HG03139 (cell line): ENCODE data around the gene TMEM184C.

Source experiments
- ATAC-seq: cut with Tn5 transposase; IDR thresholded peaks from one replicate; pipeline ENCODE4 v1.9.1; 2021; ENCODE audit not compliant: unreplicated experiment

The TMEM184C gene

GRCh38 chr4:147617173-147617840, at the start of gene TMEM184C:
Gene TMEM184C, plus strand, starts transcription at chr4:147617397. Its CDS starts 560 bp downstream, at chr4:147617957.
- peak; percentile 100 for ATAC-seq

GRCh38 chr4:147570616-147571015, 46.6 kb upstream of the TMEM184C start:
- ATAC-seq = no peak

DNA sequence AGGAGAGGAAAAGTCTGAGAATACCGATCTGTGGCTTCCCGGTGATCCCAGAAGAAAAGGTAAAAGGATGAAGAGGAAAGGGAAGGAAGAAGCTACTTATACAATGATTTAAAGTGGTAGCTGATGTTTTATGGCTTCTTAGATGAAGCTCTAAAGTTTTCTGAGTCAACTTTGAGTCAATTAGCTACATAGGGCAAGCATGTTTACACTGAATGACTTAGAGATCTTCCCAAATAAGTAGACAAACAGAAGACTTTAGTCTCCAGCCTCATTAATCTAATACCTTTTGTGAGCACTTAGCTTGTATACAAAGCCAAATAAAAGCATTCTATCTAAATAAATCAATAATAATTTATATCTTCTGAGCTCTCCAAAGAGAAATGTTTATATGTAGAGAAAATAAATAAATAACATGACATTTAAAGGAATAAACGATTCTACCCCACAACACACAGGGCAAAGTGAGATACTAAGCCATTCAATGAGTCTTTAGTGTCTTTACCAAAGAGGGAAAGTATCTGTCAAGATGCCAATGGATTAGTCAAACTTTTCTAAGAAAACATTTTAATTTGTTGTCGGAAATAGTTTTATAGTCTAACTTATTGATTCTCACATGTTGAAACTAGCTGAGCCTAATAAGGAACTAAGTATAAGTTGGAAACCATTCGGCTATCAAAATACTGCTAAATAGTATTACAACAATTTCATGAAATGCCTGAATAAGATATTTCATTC, 46.0 kb upstream of the TMEM184C start:
- ATAC-seq = no peak

DNA sequence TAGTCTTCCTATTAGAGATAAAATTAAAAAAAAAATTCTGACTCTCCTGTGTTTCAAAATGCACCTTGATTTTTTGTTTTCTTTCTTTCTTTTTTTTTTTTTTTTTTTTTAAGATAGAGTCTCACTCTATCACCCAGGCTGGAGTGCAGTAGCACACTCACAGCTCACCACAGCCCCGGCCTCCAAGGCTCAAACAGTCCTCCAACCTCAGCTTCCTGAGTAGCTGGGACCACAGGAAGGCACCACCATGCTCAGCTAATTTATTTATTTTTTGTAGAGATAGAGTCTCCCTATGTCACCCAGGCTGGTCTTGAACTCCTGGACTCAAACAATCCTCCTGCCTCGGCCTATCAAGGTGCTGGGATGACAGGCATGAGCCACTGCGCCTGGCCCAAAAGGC, 41.1 kb upstream of the TMEM184C start:
- ATAC-seq = no peak

- ATAC-seq = no peak
Measured at GRCh38 chr4:147578051-147578476, 39.1 kb upstream of the TMEM184C start.

- ATAC-seq = no peak
Measured at GRCh38 chr4:147578593-147578992, 38.6 kb upstream of the TMEM184C start.

DNA sequence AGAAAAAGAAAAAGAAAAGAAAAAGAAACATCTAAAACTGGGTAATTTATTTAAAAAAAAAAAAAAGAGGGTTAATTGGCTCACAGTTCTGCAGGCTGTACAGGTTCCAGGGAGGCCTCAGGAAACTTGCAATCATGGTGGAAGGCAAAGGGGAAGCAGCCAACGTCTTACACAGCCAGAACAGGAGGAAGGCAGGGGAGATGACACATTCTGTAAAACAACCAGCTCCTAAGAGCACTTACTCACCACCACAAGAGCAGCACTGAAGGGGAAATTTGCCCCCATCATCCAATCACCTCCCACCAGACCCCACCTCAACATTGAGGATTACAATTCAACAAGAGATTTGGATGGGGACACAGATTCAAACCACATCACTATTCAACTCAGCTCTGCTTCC, 36.8 kb upstream of the TMEM184C start:
- no peak for ATAC-seq

DNA sequence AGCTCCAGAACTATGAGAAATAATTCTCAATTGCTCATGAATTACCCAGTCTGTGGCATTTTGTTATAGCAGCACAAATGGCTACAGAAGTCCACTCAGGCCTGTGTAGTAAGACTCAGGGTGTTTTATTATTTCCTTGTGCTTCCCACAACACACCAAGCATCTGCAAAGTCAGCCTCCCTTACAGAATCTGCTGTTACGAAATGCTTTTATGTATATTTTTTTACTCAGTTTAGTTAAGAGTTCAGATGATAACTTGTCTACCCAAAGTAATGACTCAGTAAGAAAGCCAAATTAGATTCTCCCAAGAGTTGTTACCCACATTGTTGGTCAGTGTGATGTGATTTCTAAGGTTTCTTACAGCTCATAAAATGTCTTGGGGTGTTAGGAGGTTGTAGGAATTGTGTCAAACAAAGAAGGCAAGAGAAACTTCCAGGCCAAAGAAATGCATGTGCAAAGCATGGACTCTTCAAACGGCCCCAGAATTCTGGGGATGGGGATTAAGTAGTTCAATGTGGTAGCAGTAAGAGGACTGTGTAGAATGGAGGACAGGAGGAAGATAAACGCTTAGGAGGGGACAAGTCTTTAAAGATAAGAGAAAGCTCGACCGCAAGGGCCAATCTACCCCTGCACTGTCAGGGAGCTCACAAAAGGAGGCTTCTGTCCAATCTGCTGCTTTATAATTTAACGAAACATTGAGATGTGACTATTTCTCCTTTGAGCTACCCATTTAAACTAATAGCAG, 35.4 kb upstream of the TMEM184C start:
- ATAC-seq = no peak

- no peak for ATAC-seq
Measured at GRCh38 chr4:147582386-147583060, 34.7 kb upstream of the TMEM184C start.

- no peak for ATAC-seq
Measured at GRCh38 chr4:147583876-147584275, 33.3 kb upstream of the TMEM184C start.

- ATAC-seq = no peak
Measured at GRCh38 chr4:147586032-147586431, 31.2 kb upstream of the TMEM184C start.

GRCh38 chr4:147586637-147587036, 30.6 kb upstream of the TMEM184C start:
- no peak for ATAC-seq

- ATAC-seq = no peak
Measured at GRCh38 chr4:147587041-147587440, 30.2 kb upstream of the TMEM184C start.

DNA sequence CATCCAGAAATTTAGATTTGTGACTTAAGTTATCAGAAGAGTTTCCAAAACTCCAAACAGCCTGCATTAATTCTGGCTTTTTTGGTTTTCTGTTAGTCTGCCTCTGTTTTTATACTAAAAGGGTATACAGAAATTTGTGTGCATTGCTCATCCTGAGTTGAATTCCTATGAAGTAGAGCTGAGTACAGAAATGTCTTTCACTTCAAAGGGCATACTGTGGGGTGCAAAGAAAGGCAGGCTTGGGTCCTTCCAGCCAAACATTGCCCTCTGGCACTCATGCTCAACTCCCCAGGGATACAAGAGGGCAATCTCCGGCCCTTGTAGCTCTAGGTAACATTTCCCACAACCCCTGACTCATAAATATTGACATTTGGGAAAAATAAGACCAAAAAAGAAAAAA, 27.6 kb upstream of the TMEM184C start:
- no peak for ATAC-seq

DNA sequence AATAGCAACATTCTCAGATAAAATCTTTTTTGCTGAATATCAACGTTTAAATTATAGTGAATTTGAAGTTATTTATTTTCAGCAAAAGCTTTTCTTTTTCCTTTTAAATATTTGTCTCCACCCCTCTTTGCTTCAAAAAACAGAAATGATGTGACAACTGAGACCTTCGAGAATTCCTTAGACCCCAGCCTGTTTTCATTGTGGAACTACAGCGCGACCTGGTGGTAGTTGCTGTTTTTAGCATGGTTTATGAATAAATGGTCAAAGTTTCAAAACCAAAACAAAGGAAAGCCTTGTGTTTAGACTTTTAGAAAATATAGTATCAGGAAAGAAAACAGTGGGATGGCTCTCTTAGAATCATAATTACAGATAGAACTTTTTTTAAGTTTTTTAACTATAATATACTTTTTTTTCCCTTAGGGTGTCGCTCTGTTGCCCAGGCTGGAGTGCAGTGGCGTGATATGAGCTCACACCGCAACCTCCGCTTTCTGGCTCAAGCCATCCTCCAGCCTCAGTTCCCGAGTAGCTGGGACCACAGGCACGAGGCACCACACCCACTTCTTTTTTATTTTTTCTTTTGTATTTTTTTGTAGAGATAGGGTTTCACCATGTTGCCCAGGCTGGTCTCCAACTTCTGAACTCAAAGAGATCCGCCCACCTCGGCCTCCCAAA, 26.8 kb upstream of the TMEM184C start:
- peak; percentile 51 for ATAC-seq

DNA sequence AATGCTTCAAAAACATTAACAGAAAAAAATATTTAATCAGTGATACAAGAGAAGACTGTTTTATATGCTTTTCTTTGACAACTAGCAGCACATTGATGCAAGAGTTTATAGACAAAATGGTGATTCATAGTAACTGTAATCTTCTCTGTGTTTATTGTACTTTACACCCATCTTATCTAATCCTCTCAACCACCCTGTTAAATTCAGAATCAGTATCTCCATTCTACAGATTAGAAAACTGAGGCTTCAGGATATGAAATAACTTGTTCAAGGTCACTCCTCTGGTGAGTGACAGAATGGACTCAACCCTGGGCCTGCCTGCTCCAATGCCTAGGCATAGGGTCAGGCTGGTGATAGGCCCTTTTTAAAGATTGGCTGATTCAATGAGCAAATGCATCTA, 26.1 kb upstream of the TMEM184C start:
- ATAC-seq = no peak

- ATAC-seq = no peak
Measured at GRCh38 chr4:147594107-147594506, 23.1 kb upstream of the TMEM184C start.

- ATAC-seq = no peak
Measured at GRCh38 chr4:147594578-147594977, 22.6 kb upstream of the TMEM184C start.

- no peak for ATAC-seq
Measured at GRCh38 chr4:147596377-147596776, 20.8 kb upstream of the TMEM184C start.

- ATAC-seq = no peak
Measured at GRCh38 chr4:147596981-147597380, 20.2 kb upstream of the TMEM184C start.

- no peak for ATAC-seq
Measured at GRCh38 chr4:147597561-147597960, 19.6 kb upstream of the TMEM184C start.
